GM12878 (cell line): ENCODE results near the gene PLCG1. TPM values are rescaled to one million over a fixed set of nuclear protein-coding genes. Genes with fewer than 3 reads are reported as not detected.

ENCODE experiments used
- ATAC-seq: fragments of 200-7000 bp; cut with Tn5 transposase; 3 replicates; pipeline ENCODE4 v1.9.1; 2020; ENCODE audit warnings: mild to moderate bottlenecking, moderate library complexity
- BruUV-seq: library from RNA; stranded (reverse); fragments of 400-500 nt; replicated peaks from 2 replicates; lab custom pipeline; 2021; lab: Mats Ljungman, UMichigan
- CTCF ChIA-PET: fragments of 300-600 bp; sonication (Branson Sonifier 250); formaldehyde crosslinking; extraction: SDS; loops from one replicate; lab custom pipeline; 2021; ENCODE audit warnings: inconsistent platforms; lab: Yijun Ruan, JAX
- POLR2A ChIA-PET: fragments of 350-600 bp; formaldehyde crosslinking; extraction: SDS; loops from one replicate; lab custom pipeline; 2021; ENCODE audit warnings: inconsistent platforms; lab: Charles Lee
- RAD21 ChIA-PET: fragments of 300-600 bp; sonication (Branson Sonifier 250); formaldehyde crosslinking; loops from one replicate; lab custom pipeline; 2023; ENCODE audit warnings: antibody characterized with exemption; ENCODE audit not compliant: unreplicated experiment; lab: Charles Lee
- SMC1A ChIA-PET: fragments of 300-600 bp; sonication (Branson Sonifier 250); formaldehyde crosslinking; loops from one replicate; lab custom pipeline; 2023; ENCODE audit not compliant: unreplicated experiment, uncharacterized antibody; lab: Charles Lee
- DNase-seq: peaks from one replicate; pipeline ENCODE4 v3.0.0-alpha.2; 2011; ENCODE audit warnings: low read depth, low spot score
- FAIRE-seq: peaks from 3 replicates; lab custom pipeline; 2011; peaks lifted over from hg19 to GRCh38; lab: Jason Lieb, UNC
- H2AFZ ChIP-seq: 2 replicates; pipeline ENCODE4 v1.6.0; 2011; ENCODE audit warnings: low read depth, low read length, control low read depth; ENCODE audit not compliant: control insufficient read depth
- H3K27ac ChIP-seq: 2 replicates; pipeline ENCODE4 v1.5.1; 2011; ENCODE audit warnings: control low read depth; ENCODE audit not compliant: control insufficient read depth, insufficient read depth
- H3K27me3 ChIP-seq, 2 experiments: replicated peaks in 1 of 2; 2 replicates each; pipeline versions ENCODE4 v1.6.0 to v1.6.1; 2011; ENCODE audit warnings: low read length in 1 of 2; ENCODE audit not compliant: control insufficient read depth in 2 of 2, insufficient read depth in 2 of 2
- H3K36me3 ChIP-seq, 2 experiments: 2 replicates each; pipeline ENCODE4 v1.5.1; 2011; ENCODE audit warnings: low read length in 1 of 2; ENCODE audit not compliant: control insufficient read depth in 2 of 2, insufficient read depth in 2 of 2
- H3K4me1 ChIP-seq: 2 replicates; pipeline ENCODE4 v1.6.1; 2011; ENCODE audit warnings: mild to moderate bottlenecking, low read length, moderate library complexity, mixed read lengths; ENCODE audit not compliant: control insufficient read depth, insufficient read depth
- H3K4me2 ChIP-seq: 2 replicates; pipeline ENCODE4 v1.6.0; 2011; ENCODE audit warnings: control low read depth; ENCODE audit not compliant: control insufficient read depth, insufficient read depth
- H3K4me3 ChIP-seq: fragments of 200-600 bp; sonication (generic); 2 replicates; pipeline ENCODE4 v1.5.1; 2016
- H3K79me2 ChIP-seq: 2 replicates; pipeline ENCODE4 v1.6.0; 2011; ENCODE audit warnings: low read length; ENCODE audit not compliant: control insufficient read depth, insufficient read depth
- H3K9ac ChIP-seq: 2 replicates; pipeline ENCODE4 v1.8.0; 2011; ENCODE audit warnings: low read length, control low read depth, mixed read lengths; ENCODE audit not compliant: control insufficient read depth, insufficient read depth
- H3K9me3 ChIP-seq: replicated peaks from 3 replicates; pipeline ENCODE4 v1.5.1; 2011; ENCODE audit warnings: mild to moderate bottlenecking, low read length; ENCODE audit not compliant: control insufficient read depth, insufficient read depth
- H4K20me1 ChIP-seq: 2 replicates; pipeline ENCODE4 v1.6.0; 2011; ENCODE audit not compliant: control insufficient read depth, insufficient read depth
- ASH2L ChIP-seq: fragments of 300-600, 200-600 bp; sonication (generic); IDR thresholded peaks from 2 replicates; pipeline ENCODE4 v1.6.1; 2017; ENCODE audit warnings: low read depth, mild to moderate bottlenecking, borderline replicate concordance
- KAT2A ChIP-seq: conservative IDR thresholded peaks from 2 replicates; pipeline ENCODE4 v1.6.1; 2011; ENCODE audit warnings: low read depth, low read length; ENCODE audit not compliant: control insufficient read depth
- MTA2 ChIP-seq: fragments of 450-650 bp; IDR thresholded peaks from 2 replicates; pipeline ENCODE4 v1.6.1; 2016; ENCODE audit warnings: low read depth, mild to moderate bottlenecking, moderate library complexity
- NFYA ChIP-seq: IDR thresholded peaks from 2 replicates; pipeline ENCODE4 v1.6.1; 2011; ENCODE audit warnings: low read depth, mild to moderate bottlenecking, low read length, improper control_type of control experiment, borderline replicate concordance
- NR2C2 ChIP-seq: IDR thresholded peaks from 2 replicates; pipeline ENCODE4 v1.6.1; 2011; ENCODE audit warnings: borderline replicate concordance, low read depth; ENCODE audit not compliant: control insufficient read depth, insufficient read length
- POLR2AphosphoS2 ChIP-seq: IDR thresholded peaks from 2 replicates; pipeline ENCODE4 v1.6.1; 2011; ENCODE audit warnings: low read depth, mild to moderate bottlenecking, low read length, improper control_type of control experiment, moderate library complexity
- RUNX3 ChIP-seq: IDR thresholded peaks from 2 replicates; pipeline ENCODE4 v1.6.1; 2012; ENCODE audit warnings: low read length, inconsistent platforms
- SIN3A ChIP-seq: IDR thresholded peaks from 2 replicates; pipeline ENCODE4 v1.6.1; 2012; ENCODE audit warnings: low read depth, low read length, improper control_type of control experiment
- SMC3 ChIP-seq: IDR thresholded peaks from 2 replicates; pipeline ENCODE4 v1.6.1; 2011; ENCODE audit warnings: low read length, improper control_type of control experiment, borderline replicate concordance
- YY1 ChIP-seq: IDR thresholded peaks from 2 replicates; pipeline ENCODE4 v1.6.1; 2011; ENCODE audit warnings: low read depth, mild to moderate bottlenecking, low read length
- WGBS: methylation state at CpG from one replicate; pipeline ENCODE4 v1.1.6; 2016; ENCODE audit warnings: low lambda C conversion rate; ENCODE audit not compliant: insufficient replicate concordance, insufficient coverage; ENCODE audit errors: missing lambda C conversion rate; 5-methylcytosine and 5-hydroxymethylcytosine counted together
- in situ Hi-C: fragments of 300-500 bp; cut with MboI; formaldehyde crosslinking; loops from 9 replicates; pipeline ENCODE4 v1.14.3; 2018; ENCODE audit warnings: mixed read lengths
- intact Hi-C: fragments of 100-400 bp; cut with micrococcal nuclease; formaldehyde crosslinking; loops from one replicate; pipeline ENCODE4 v1.14.2; 2022; ENCODE audit not compliant: unreplicated experiment
- polyA plus RNA-seq, 11 experiments: library from polyadenylated mRNA; depleted of rRNA in 4 of 11; unstranded in 6 of 11; stranded (reverse) in 5 of 11; fragments of >200 nt; fragmentation: Nextera tagmentation in 4 of 11; fragmentation: Illumina TruSeq in 1 of 11; extraction: Ambion mirVana in 4 of 11; extraction: Trizol in 1 of 11; gene quantifications; 1 replicate in 1 of 11; 2 replicates in 10 of 11; pipeline versions ENCODE4 v1.2.1 to v1.2.3, GENCODE V29; 2011 to 2016; ENCODE audit warnings: inconsistent platforms in 2 of 11, missing spikeins in 2 of 11, low read depth in 1 of 11
- total RNA-seq, 4 experiments: library from RNA; depleted of rRNA in 3 of 4; stranded (reverse); fragments of >200 nt in 3 of 4; fragmentation: Illumina TruSeq in 1 of 4; extraction: Trizol in 1 of 4; gene quantifications; 2 replicates each; pipeline versions ENCODE4 v1.2.1 to v1.2.3, GENCODE V29; 2013 to 2021
- TF ChIP-seq, protein P1 (sequence below): fragments of 450-650 bp; IDR thresholded peaks from 2 replicates; pipeline ENCODE4 v1.6.1; 2014; ENCODE audit warnings: mild to moderate bottlenecking
- TF ChIP-seq, protein P2 (sequence below): IDR thresholded peaks from 2 replicates; pipeline ENCODE4 v1.6.1; 2012; ENCODE audit warnings: low read depth, low read length, improper control_type of control experiment
- TF ChIP-seq, protein P3 (sequence below): IDR thresholded peaks from 2 replicates; pipeline ENCODE4 v1.6.1; 2012; ENCODE audit warnings: low read length, inconsistent platforms

The PLCG1 gene
- total and polyA plus RNA-seq, 10 of the 15 experiments (the other 5 are each of a cell fraction or from before 2014, with no cell fraction given) = 2.6 to 114 (median 45.3) TPM

DNA sequence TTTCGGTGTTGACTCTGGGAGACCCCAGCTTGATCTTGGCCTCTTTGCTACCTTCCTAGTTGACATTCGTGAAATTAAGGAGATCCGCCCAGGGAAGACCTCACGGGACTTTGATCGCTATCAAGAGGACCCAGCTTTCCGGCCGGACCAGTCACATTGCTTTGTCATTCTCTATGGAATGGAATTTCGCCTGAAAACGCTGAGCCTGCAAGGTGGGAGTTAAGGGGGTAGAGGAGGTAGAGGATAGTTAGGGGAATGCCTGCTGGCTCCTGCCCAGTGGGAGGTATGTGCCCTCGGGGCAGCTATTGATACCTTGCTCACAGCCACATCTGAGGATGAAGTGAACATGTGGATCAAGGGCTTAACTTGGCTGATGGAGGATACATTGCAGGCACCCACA lies 22.2 kb downstream of the PLCG1 start:
- no TSS peak for BruUV-seq

DNA sequence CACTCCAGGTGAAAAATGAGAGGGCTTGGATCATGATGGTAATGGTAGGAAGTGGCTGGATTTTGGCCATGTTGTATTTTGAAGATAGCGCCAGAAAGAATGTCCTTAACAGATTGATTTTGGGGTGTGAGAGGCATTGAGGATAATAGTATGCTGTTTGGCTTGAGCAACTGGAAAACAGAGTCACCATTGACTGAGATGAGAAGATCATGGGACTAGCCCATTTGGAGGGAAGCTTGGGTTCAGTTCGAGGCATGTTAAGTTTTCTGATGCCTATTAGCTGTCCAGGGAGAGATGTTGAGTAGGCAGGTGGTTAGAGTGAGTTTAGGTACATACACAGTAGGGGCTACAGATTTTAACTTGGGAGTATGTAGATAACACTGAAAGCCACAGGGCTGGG lies 23.3 kb downstream of the PLCG1 start:
- POLR2A ChIA-PET = no interaction called here
- Histone ChIP-seq H3K4me1 (peaks cover 29% of the 10 kb centered on the region), H3K36me3 (peaks cover 23 to 48% of the 10 kb centered on the region in 2 experiments), H3K9me3 (no peaks in the 10 kb centered on the region), H4K20me1 (no peaks in the 10 kb centered on the region; the same call in none of the 2 replicates), H3K79me2 (peaks cover 25% of the 10 kb centered on the region), H2AFZ (no peak overlapping the region), H3K4me3 (no peak overlapping the region), H3K27me3 (no peaks in the 10 kb centered on the region), H3K27ac (no peak overlapping the region), H3K4me2 (no peak overlapping the region), H3K9ac (no peak overlapping the region)
- CTCF ChIA-PET = interaction anchor here (6.4 to 7.5 kb wide), 2 partner anchors 18 to 26 kb away, joined by 75 to 105 read pairs; partner anchors contain the start of gene PLCG1
- ATAC-seq (no peak), DNase-seq (no peak), FAIRE-seq (no peak)
- RAD21 ChIA-PET = interaction anchor here (1.4 kb wide), 1 partner anchor 12 kb away, joined by 4 read pairs; no protein-coding TSS in a partner anchor
- intact Hi-C loops = no loop called here
- no TSS peak for BruUV-seq
- SMC1A ChIA-PET = interaction anchor here (0.9 to 1.3 kb wide), 2 partner anchors 19 to 110 kb away, joined by 3 to 4 read pairs; no protein-coding TSS in a partner anchor
- in situ Hi-C loops = no loop called here
- WGBS = 100% methylated on average over 2 of the region's 2 CpGs
- TF ChIP-seq YY1 (no peak), NR2C2 (no peak), POLR2AphosphoS2 (no peak), KAT2A (no peak), SIN3A (no peak), ASH2L (no peak)
- TF ChIP-seq, protein P1, sequence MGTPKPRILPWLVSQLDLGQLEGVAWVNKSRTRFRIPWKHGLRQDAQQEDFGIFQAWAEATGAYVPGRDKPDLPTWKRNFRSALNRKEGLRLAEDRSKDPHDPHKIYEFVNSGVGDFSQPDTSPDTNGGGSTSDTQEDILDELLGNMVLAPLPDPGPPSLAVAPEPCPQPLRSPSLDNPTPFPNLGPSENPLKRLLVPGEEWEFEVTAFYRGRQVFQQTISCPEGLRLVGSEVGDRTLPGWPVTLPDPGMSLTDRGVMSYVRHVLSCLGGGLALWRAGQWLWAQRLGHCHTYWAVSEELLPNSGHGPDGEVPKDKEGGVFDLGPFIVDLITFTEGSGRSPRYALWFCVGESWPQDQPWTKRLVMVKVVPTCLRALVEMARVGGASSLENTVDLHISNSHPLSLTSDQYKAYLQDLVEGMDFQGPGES = no peak
- TF ChIP-seq, protein P2, sequence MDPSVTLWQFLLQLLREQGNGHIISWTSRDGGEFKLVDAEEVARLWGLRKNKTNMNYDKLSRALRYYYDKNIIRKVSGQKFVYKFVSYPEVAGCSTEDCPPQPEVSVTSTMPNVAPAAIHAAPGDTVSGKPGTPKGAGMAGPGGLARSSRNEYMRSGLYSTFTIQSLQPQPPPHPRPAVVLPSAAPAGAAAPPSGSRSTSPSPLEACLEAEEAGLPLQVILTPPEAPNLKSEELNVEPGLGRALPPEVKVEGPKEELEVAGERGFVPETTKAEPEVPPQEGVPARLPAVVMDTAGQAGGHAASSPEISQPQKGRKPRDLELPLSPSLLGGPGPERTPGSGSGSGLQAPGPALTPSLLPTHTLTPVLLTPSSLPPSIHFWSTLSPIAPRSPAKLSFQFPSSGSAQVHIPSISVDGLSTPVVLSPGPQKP = no peak

More for the DNA sequence above, 22.2 kb downstream of the PLCG1 start:
- H3K79me2 ChIP-seq = peaks cover 34% of the 10 kb centered on the region
- TF ChIP-seq NFYA (no peak), MTA2 (no peak), SMC3 (no peak), RUNX3 (no peak)
- TF ChIP-seq, protein P3, sequence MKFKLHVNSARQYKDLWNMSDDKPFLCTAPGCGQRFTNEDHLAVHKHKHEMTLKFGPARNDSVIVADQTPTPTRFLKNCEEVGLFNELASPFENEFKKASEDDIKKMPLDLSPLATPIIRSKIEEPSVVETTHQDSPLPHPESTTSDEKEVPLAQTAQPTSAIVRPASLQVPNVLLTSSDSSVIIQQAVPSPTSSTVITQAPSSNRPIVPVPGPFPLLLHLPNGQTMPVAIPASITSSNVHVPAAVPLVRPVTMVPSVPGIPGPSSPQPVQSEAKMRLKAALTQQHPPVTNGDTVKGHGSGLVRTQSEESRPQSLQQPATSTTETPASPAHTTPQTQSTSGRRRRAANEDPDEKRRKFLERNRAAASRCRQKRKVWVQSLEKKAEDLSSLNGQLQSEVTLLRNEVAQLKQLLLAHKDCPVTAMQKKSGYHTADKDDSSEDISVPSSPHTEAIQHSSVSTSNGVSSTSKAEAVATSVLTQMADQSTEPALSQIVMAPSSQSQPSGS = no peak
- H3K4me3 ChIP-seq = no peak overlapping the region
- RAD21 ChIA-PET = interaction anchor here (4.5 to 5.8 kb wide), 3 partner anchors 17 to 25 kb away, joined by 19 to 72 read pairs (median 42); no protein-coding TSS in a partner anchor
- FAIRE-seq (no peak), DNase-seq (no peak), ATAC-seq (no peak)
- CTCF ChIA-PET = interaction anchor here (0.7 to 7.5 kb wide), 5 partner anchors 10 to 181 kb away, joined by 3 to 105 read pairs (median 27); partner anchors contain the start of genes LPIN3 and PLCG1
- in situ Hi-C loops (no loop called here), intact Hi-C loops (no loop called here)
- POLR2A ChIA-PET = interaction anchor here (5.1 to 5.7 kb wide), 2 partner anchors 17 to 25 kb away, joined by 29 to 84 read pairs; partner anchors contain the start of gene PLCG1
- H4K20me1 ChIP-seq = no peaks in the 10 kb centered on the region; the same call in none of the 2 replicates
- H3K27me3 ChIP-seq = no peaks in the 10 kb centered on the region
- 99% methylated on average over 10 of the region's 10 CpGs for whole genome bisulfite sequencing
- SMC1A ChIA-PET = interaction anchor here (0.9 to 5.8 kb wide), 3 partner anchors 20 to 108 kb away, joined by 3 to 71 read pairs (median 70); partner anchors contain the start of gene PLCG1
- no peak overlapping the region for H3K9ac ChIP-seq
- H3K4me1 ChIP-seq = peaks cover 39% of the 10 kb centered on the region
- H2AFZ ChIP-seq = no peak overlapping the region
- H3K4me2 ChIP-seq = no peak overlapping the region
- no peaks in the 10 kb centered on the region for H3K9me3 ChIP-seq
- H3K27ac ChIP-seq = no peak overlapping the region
- H3K36me3 ChIP-seq = peaks cover 17 to 41% of the 10 kb centered on the region in 2 experiments
